SIG-M5 treated with dmso at 0.1 percent for 504 hours (cell line): ENCODE results near the gene OPCML.

Source experiments
- DNase-seq: peaks from one replicate; lab custom pipeline; 2025; ENCODE audit not compliant: unreplicated experiment; lab: John Stamatoyannopoulos, UW

Gene OPCML

GRCh38 chr11:132590986-132591385, 941.3 kb downstream of the OPCML start:
- DNase-seq, result no peak

DNA sequence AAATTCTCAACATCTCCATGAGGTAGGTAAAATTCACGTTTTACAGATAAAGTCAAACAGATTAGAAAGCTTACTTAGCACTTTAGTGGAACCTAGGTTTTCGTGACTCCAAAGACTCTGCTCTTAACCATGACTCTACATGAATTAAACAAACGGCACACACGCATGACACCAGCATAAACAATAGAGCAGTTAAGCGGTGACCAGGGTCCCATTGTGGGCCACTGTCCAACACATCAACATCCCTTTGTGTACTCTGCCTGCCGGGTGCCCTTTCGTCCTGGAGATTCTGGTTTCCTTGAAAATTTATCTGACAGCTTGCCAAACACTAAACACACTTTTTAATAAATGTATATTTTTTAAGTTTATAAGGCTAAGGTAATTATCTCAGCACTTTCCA, 941.7 kb downstream of the OPCML start:
- no peak for DNase-seq

DNA sequence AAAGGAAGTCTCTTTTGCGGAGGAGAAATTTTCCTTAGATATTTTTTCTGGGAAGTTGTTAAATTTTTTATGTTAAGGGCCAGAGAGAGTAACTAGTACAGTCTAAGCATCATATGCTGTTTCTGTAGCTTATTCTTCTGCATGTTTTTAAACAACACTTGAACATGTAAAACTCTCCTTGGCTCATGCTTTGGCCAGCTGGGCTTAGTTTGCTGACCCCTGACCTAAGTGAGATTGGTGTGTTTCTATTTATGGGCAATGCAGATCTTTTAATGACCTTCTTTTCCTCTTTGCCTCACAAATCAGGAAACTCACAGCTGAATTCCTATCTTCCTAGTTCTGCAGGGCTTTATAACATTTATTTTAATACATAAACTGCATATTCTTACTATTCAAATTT, 942.5 kb downstream of the OPCML start:
- no peak for DNase-seq

- DNase-seq, result no peak
These were observed 943.9 kb downstream of the OPCML start for GRCh38 chr11:132588366-132588765.

DNA sequence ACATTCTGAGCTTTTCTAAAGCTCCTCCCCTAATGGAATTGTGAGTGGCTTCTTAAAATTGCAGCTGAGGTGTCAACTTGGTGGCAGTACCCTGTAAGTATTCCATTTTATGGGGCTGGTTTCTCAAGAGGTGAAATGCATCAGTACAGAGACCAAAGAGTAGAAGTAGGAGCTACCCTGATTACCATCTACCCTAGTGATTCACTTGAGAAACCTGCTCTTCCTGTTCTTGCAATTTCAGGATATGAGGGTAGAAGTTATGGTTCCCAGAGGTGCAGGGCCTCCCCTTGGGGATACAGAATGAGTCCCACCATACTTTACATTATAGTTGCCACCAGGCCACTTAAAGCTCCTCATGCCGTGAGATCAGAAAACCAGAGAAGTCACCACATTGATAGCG, 944.6 kb downstream of the OPCML start:
- DNase-seq, result no peak

- DNase-seq, result no peak
These were observed 945.5 kb downstream of the OPCML start for GRCh38 chr11:132586801-132587200.

- no peak for DNase-seq
These were observed 952.5 kb downstream of the OPCML start for GRCh38 chr11:132579634-132580327.

- no peak for DNase-seq
These were observed 953.2 kb downstream of the OPCML start for GRCh38 chr11:132579136-132579535.

GRCh38 chr11:132578580-132578979, 953.7 kb downstream of the OPCML start:
- no peak for DNase-seq

GRCh38 chr11:132576706-132577105, 955.6 kb downstream of the OPCML start:
- no peak for DNase-seq

DNA sequence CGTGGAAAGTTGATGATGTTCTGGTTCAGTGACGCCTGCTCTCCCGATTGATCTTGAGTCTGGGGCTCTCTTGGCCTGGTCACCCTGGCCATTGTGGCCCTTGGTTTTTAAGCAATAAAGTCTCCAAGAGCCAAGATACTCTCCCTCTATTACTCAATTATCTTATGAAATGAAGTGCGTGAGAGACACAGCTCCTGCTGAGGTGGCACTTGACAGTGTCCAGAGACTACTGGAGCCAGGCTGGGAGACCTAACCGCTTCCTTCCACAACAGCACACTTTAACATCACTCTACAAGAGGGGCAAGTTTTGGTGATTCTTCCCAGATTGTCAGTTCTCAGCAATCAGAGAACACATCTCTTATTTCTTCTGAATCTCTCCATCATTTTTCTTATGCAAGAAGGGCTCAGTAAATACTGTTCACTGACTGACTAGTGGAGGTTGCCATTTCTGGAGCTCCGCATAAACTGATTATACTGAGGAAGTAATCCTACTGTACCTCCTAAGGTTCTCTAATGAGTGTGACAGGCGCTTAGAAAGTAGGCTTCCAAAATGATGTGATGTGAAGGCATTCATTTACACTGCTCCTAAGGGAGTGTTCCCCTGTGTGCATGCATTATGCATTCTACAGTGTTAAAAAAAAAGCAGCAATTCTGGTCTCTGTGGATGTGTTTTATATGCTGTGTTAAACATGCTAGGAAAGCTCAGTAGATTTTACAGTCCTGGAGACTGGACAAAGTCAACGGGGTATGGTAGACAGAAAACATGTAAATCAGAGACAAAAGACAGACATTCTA, 968.0 kb downstream of the OPCML start:
- DNase-seq, result no peak

DNA sequence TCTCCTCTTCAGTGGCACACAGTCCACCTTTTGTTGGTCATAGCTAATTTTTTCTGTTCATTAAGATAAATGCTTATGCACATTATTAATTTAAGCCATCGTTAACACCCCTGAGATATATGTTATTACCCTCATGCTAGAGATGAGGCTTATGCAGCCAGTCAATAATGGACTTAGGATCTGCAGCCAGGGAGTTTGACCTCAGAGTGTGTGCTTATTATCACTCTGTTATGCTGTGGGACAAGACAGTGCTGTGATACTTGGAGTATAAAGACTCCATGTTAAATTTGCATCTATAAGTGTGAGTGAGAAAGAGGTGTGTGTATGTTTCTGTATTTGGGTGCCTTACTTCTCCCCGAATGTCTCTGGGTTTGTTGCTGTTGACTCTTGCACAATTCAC, 969.3 kb downstream of the OPCML start:
- no peak for DNase-seq

- no peak for DNase-seq
These were observed 970.4 kb downstream of the OPCML start for GRCh38 chr11:132561937-132562336.

DNA sequence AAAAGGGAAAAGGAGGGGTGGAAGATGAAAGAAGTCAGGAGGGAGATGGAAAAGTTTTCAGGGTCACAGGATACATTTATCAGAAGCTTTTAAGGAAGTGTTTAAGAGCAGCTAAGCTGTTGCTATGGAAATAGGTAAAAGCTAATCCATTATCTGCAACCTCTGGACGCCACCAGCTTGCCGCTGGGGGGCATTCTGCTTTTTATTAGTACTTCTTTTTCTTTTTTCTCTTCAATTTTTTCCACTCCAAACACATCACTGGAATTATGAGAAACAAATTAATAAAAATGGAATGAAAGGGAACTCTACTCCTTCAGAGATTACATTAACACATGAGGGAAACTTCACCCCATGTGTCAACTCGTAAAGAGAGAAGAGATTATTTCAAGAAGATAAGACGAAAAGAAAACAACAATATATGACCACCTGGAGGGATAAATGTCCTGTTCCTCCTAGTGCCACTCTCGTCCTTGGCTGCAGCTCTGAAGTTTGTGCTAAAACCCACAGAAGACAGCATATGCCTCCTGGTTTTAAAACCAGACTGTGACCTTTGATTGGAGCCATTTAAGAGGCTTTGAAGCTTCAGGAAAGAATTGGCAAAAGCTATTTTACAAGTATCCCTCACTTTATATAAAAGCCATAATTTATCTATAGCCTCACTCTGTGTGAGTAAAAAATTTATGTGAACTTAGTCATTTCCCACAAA, 972.8 kb downstream of the OPCML start:
- DNase-seq, result no peak

- no peak for DNase-seq
These were observed 976.0 kb downstream of the OPCML start for GRCh38 chr11:132556316-132556715.

DNA sequence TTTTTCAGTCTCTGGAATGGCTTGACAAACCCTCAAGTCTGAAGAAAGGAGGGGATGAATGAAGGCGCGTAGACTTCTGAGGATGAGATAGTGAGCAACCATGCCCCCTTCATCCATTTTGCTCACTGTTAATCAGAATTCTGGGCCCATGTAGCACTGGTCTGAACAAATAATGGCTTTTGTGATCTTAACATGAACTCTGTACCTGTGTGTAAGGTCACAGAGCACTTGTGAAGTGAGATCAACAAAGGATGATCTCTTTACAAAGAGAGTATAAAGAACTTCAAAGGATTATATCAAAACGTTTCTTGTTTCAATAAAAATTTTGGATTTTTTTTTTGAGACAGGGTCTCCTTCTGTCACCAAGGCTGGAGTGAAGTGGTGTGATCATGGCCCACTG, 976.7 kb downstream of the OPCML start:
- no peak for DNase-seq

- no peak for DNase-seq
These were observed 981.3 kb downstream of the OPCML start for GRCh38 chr11:132551016-132551415.

GRCh38 chr11:132549561-132549960, 982.7 kb downstream of the OPCML start:
- no peak for DNase-seq

GRCh38 chr11:132549001-132549400, 983.3 kb downstream of the OPCML start:
- DNase-seq, result no peak

DNA sequence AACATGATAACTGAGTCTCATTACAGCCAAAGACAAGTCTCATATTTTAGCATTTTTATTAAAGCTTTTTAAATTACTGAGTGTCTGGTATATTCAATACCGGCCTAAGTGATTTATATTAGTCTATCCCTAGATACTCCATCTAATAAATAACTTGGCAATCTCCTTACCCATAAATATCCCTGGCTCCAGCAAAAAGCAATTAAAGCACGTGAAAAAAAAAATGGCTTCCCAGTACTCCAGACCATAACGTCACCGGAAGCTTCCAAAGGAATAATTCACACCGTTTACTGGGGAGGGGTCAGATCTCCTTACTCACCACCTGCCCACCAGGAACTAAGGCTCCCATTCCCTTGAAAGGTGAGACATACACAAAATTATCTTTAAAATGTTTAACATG, 988.3 kb downstream of the OPCML start:
- DNase-seq, result no peak

- DNase-seq, result no peak
These were observed 990.5 kb downstream of the OPCML start for GRCh38 chr11:132541794-132542193.

DNA sequence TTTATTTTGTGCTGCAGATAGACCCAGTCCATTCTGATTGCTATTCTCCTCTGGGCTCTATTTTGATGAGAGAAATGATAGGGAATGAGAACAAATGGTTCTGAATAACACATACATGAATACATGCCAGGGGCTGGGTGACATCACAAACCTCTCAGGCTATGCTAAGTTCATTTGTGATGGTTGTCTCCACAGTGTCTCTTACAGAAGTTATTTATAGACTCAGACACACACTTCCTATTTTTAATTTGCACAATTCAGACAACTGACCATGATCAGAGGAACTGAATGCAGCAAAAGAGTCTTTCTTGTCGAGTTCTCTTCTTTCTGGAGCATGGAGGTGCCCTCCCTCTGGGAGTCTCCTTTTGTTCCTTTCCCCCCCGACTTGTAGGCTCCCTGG, 991.7 kb downstream of the OPCML start:
- no peak for DNase-seq
